Activated CD8-positive, alpha-beta memory T cell treated with anti-CD3 and anti-CD28 coated beads, Interleukin-2, amount 50 U/mL, for 48 hours (primary cell): Measurements from ENCODE around the gene FOXP1.

ENCODE experiments used
- DNase-seq: peaks from one replicate; pipeline ENCODE4 v3.0.0-alpha.2; 2020

The FOXP1 gene

GRCh38 chr3:71417791-71418190 is 165.7 kb downstream of the FOXP1 start:
- DNase-seq, result no peak

- no peak for DNase-seq
Measured at GRCh38 chr3:71416876-71417275, 166.7 kb downstream of the FOXP1 start.

GRCh38 chr3:71415681-71416122 is 167.8 kb downstream of the FOXP1 start:
- DNase-seq, result no peak

GRCh38 chr3:71414189-71414927 is 169.2 kb downstream of the FOXP1 start:
- no peak for DNase-seq

GRCh38 chr3:71413572-71413971 is 170.0 kb downstream of the FOXP1 start:
- DNase-seq, result no peak

GRCh38 chr3:71409352-71409751 is 174.2 kb downstream of the FOXP1 start:
- no peak for DNase-seq

- no peak for DNase-seq
Measured at GRCh38 chr3:71408903-71409302, 174.6 kb downstream of the FOXP1 start.

GRCh38 chr3:71407823-71408222 is 175.7 kb downstream of the FOXP1 start:
- no peak for DNase-seq

GRCh38 chr3:71406972-71407810 is 176.3 kb downstream of the FOXP1 start:
- DNase-seq, result no peak

GRCh38 chr3:71402911-71403310 is 180.6 kb downstream of the FOXP1 start:
- DNase-seq, result no peak

- no peak for DNase-seq
Measured at GRCh38 chr3:71402280-71402679, 181.2 kb downstream of the FOXP1 start.

GRCh38 chr3:71401695-71402231 is 181.8 kb downstream of the FOXP1 start:
- DNase-seq, result no peak

- DNase-seq, result no peak
Measured at GRCh38 chr3:71400986-71401451, 182.5 kb downstream of the FOXP1 start.

- DNase-seq, result no peak
Measured at GRCh38 chr3:71399478-71399877, 184.1 kb downstream of the FOXP1 start.

- DNase-seq, result no peak
Measured at GRCh38 chr3:71398157-71398836, 185.2 kb downstream of the FOXP1 start.

GRCh38 chr3:71397726-71398125 is 185.8 kb downstream of the FOXP1 start:
- DNase-seq, result no peak

- DNase-seq, result no peak
Measured at GRCh38 chr3:71397046-71397445, 186.5 kb downstream of the FOXP1 start.

- no peak for DNase-seq
Measured at GRCh38 chr3:71395927-71396695, 187.4 kb downstream of the FOXP1 start.

- no peak for DNase-seq
Measured at GRCh38 chr3:71395470-71395869, 188.1 kb downstream of the FOXP1 start.

- no peak for DNase-seq
Measured at GRCh38 chr3:71393745-71394144, 189.8 kb downstream of the FOXP1 start.

GRCh38 chr3:71393093-71393492 is 190.4 kb downstream of the FOXP1 start:
- no peak for DNase-seq

GRCh38 chr3:71392251-71392650 is 191.3 kb downstream of the FOXP1 start:
- DNase-seq, result no peak
